ENCODE results near the gene SPINT2. TPM values are rescaled to one million over a fixed set of nuclear protein-coding genes. Genes with fewer than 3 reads are reported as not detected.

SPINT2 gene
- total and polyA plus RNA-seq, 2 of the 13 experiments (the other 11 are each of a cell fraction or from before 2014, with no cell fraction given), result 0.31 to 0.77 TPM

GRCh38 chr19:38320969-38321339, 56.6 kb downstream of the SPINT2 start:
- no peaks in the 10 kb centered on the region for H3K79me2 ChIP-seq (ENCODE audit: insufficient read depth, low read length)
- DNase-seq (ENCODE audit: low spot score) (no peak), ATAC-seq (no peak), FAIRE-seq (no peak)
- 48% methylated on average over 3 of the region's 3 CpGs for WGBS (ENCODE audit: low lambda C conversion rate)
- H3K4me3 ChIP-seq (replicated peaks in 1 of 3; ENCODE audit: insufficient read depth in 1 of 3, low read depth in 2 of 3, low read length in 3 of 3), result no peak overlapping the region
- BruUV-seq (replicated peaks), result no TSS peak
- ChIA-PET CTCF (ENCODE audit: low intra/inter-chr PET ratio, low total read pairs) (no interaction called here), POLR2A (no interaction called here)
- no peak overlapping the region for H3K4me2 ChIP-seq (ENCODE audit: low read depth, low read length)
- H2AFZ ChIP-seq (ENCODE audit: low read length), result no peak overlapping the region
- no peak overlapping the region for H3K27ac ChIP-seq (ENCODE audit: extremely low read length, insufficient read depth, low read length)
- TF ChIP-seq AGO1 (IDR thresholded peaks at IDR 0.05; ENCODE audit: low read depth, low read length, poor library complexity, severe bottlenecking) (no peak), ZNF33B (CRISPR knock-in tag; IDR thresholded peaks at IDR 0.05) (no peak), ZNF326 (CRISPR knock-in tag; IDR thresholded peaks at IDR 0.05; ENCODE audit: borderline replicate concordance) (no peak), SRSF1 (optimal IDR thresholded peaks at IDR 0.05; ENCODE audit: low read depth, low read length) (no peak), MTF1 (CRISPR knock-in tag; IDR thresholded peaks at IDR 0.05) (no peak), CBFB (CRISPR knock-in tag; IDR thresholded peaks at IDR 0.05) (no peak), PLRG1 (conservative IDR thresholded peaks at IDR 0.05) (no peak), ZNF280B (CRISPR knock-in tag; IDR thresholded peaks at IDR 0.05; ENCODE audit: borderline replicate concordance) (no peak)
- peaks cover 8 to 52% of the 10 kb centered on the region in 2 experiments; a peak in 4 of 5 replicates for H3K27me3 ChIP-seq (ENCODE audit: control insufficient read depth in 1 of 2, insufficient read depth in 2 of 2, low read length in 2 of 2)
- no peaks in the 10 kb centered on the region for H4K20me1 ChIP-seq (ENCODE audit: insufficient read depth, low read length)
- in situ Hi-C loops (cut with HindIII; ENCODE audit: extremely low pct_ligation_motif_present, low pct_unique_long_range_greater_than_20kb), result no loop called here
- H3K36me3 ChIP-seq (replicated peaks in 1 of 2; ENCODE audit: control insufficient read depth in 1 of 2, insufficient read depth in 2 of 2, low read length in 2 of 2), result no peaks in the 10 kb centered on the region
- H3K9me3 ChIP-seq (ENCODE audit: low read length), result no peaks in the 10 kb centered on the region
- intact Hi-C loops (cut with micrococcal nuclease; ENCODE audit: unreplicated experiment), result loop anchor here (5.0 kb wide), 1 partner anchor 69 kb away; no protein-coding TSS in a partner anchor
- no peak overlapping the region for H3K9ac ChIP-seq (ENCODE audit: insufficient read depth, low read depth, low read length)
- H3K4me1 ChIP-seq (ENCODE audit: insufficient read depth, low read length), result peaks cover 15% of the 10 kb centered on the region
